HG03066 (cell line): ENCODE results near the gene DAGLA.

Experiments used
- ATAC-seq: cut with Tn5 transposase; IDR thresholded peaks from one replicate; pipeline ENCODE4 v1.9.1; 2021; ENCODE audit warnings: low read depth; ENCODE audit not compliant: unreplicated experiment

The DAGLA gene

GRCh38 chr11:61706452-61707400 lies 26.5 kb downstream of the DAGLA start:
- ATAC-seq = no peak

- ATAC-seq = no peak
Measured at GRCh38 chr11:61707574-61707973, 27.4 kb downstream of the DAGLA start.

GRCh38 chr11:61709110-61709509 lies 28.9 kb downstream of the DAGLA start:
- no peak for ATAC-seq

- ATAC-seq = no peak
Measured at GRCh38 chr11:61709572-61709971, 29.4 kb downstream of the DAGLA start.

GRCh38 chr11:61710019-61710418 lies 29.8 kb downstream of the DAGLA start:
- no peak for ATAC-seq

- ATAC-seq = no peak
Measured at GRCh38 chr11:61711037-61711436, 30.8 kb downstream of the DAGLA start.

GRCh38 chr11:61711498-61711897 lies 31.3 kb downstream of the DAGLA start:
- no peak for ATAC-seq

- ATAC-seq = no peak
Measured at GRCh38 chr11:61712314-61712713, 32.1 kb downstream of the DAGLA start.

- no peak for ATAC-seq
Measured at GRCh38 chr11:61712846-61713245, 32.7 kb downstream of the DAGLA start.

- ATAC-seq = no peak
Measured at GRCh38 chr11:61713464-61713863, 33.3 kb downstream of the DAGLA start.

- ATAC-seq = no peak
Measured at GRCh38 chr11:61713906-61714305, 33.7 kb downstream of the DAGLA start.

- no peak for ATAC-seq
Measured at GRCh38 chr11:61714316-61714715, 34.1 kb downstream of the DAGLA start.

- ATAC-seq = no peak
Measured at GRCh38 chr11:61714916-61715315, 34.7 kb downstream of the DAGLA start.

GRCh38 chr11:61715867-61716266 lies 35.7 kb downstream of the DAGLA start:
- ATAC-seq = no peak

GRCh38 chr11:61716478-61717285 lies 36.5 kb downstream of the DAGLA start:
- ATAC-seq = no peak

- no peak for ATAC-seq
Measured at GRCh38 chr11:61717286-61718033, 37.3 kb downstream of the DAGLA start.

- no peak for ATAC-seq
Measured at GRCh38 chr11:61718046-61718531, 37.9 kb downstream of the DAGLA start.

- no peak for ATAC-seq
Measured at GRCh38 chr11:61718621-61719302, 38.6 kb downstream of the DAGLA start.

GRCh38 chr11:61719978-61720377 lies 39.8 kb downstream of the DAGLA start:
- ATAC-seq = no peak

- no peak for ATAC-seq
Measured at GRCh38 chr11:61720597-61720996, 40.4 kb downstream of the DAGLA start.
